LHCN-M2 (cell line): ENCODE data around the gene COL5A1. TPM values are rescaled to one million over a fixed set of nuclear protein-coding genes. Genes with fewer than 3 reads are reported as not detected.
"Not testable (repeated sequence)": the region's sequence is repeated elsewhere in the genome, so short reads cannot be mapped to it uniquely, and the experiment has no call there.

Experiments used
- DNase-seq: peaks from one replicate; pipeline ENCODE4 v3.0.0-alpha.2; 2012; ENCODE audit warnings: low read depth
- total RNA-seq: library from RNA; depleted of rRNA; stranded (reverse); fragments of >200 nt; gene quantifications from 2 replicates; pipeline ENCODE4 v1.2.3, GENCODE V29; 2014

Gene COL5A1
- total RNA-seq, 1 experiment from 2014 or later: 36.4 TPM

- DNase-seq: no peak
Observed at GRCh38 chr9:134690946-134691694, 49.5 kb downstream of the COL5A1 start.

- DNase-seq: no peak
Observed at GRCh38 chr9:134691695-134692572, 50.3 kb downstream of the COL5A1 start.

- DNase-seq: no peak
Observed at GRCh38 chr9:134692573-134692860, 50.9 kb downstream of the COL5A1 start.

- no peak for DNase-seq
Observed at GRCh38 chr9:134693011-134693410, 51.4 kb downstream of the COL5A1 start.

- DNase-seq: no peak
Observed at GRCh38 chr9:134693641-134694367, 52.2 kb downstream of the COL5A1 start.

- no peak for DNase-seq
Observed at GRCh38 chr9:134694368-134694665, 52.7 kb downstream of the COL5A1 start.

- no peak for DNase-seq
Observed at GRCh38 chr9:134694714-134695113, 53.1 kb downstream of the COL5A1 start.

- DNase-seq: no peak
Observed at GRCh38 chr9:134695144-134695543, 53.5 kb downstream of the COL5A1 start.

GRCh38 chr9:134696433-134696832 is 54.8 kb downstream of the COL5A1 start:
- DNase-seq: no peak

- DNase-seq: no peak
Observed at GRCh38 chr9:134698111-134698510, 56.5 kb downstream of the COL5A1 start.

GRCh38 chr9:134698587-134699342 is 57.2 kb downstream of the COL5A1 start:
- peak; percentile 37 for DNase-seq

- no peak for DNase-seq
Observed at GRCh38 chr9:134699343-134699740, 57.7 kb downstream of the COL5A1 start.

GRCh38 chr9:134700636-134701350 is 59.2 kb downstream of the COL5A1 start:
- DNase-seq: no peak

- DNase-seq: no peak
Observed at GRCh38 chr9:134701581-134702259, 60.1 kb downstream of the COL5A1 start.

GRCh38 chr9:134702291-134702690 is 60.7 kb downstream of the COL5A1 start:
- no peak for DNase-seq

GRCh38 chr9:134703730-134704114 is 62.1 kb downstream of the COL5A1 start:
- not testable (repeated sequence) for DNase-seq

GRCh38 chr9:134704498-134704897 is 62.9 kb downstream of the COL5A1 start:
- DNase-seq: no peak

GRCh38 chr9:134705786-134706185 is 64.2 kb downstream of the COL5A1 start:
- no peak for DNase-seq

GRCh38 chr9:134706522-134706921 is 64.9 kb downstream of the COL5A1 start:
- DNase-seq: no peak

- DNase-seq: peak; percentile 67
Observed at GRCh38 chr9:134707031-134707680, 65.6 kb downstream of the COL5A1 start.
